A549 (cell line): ENCODE results near the gene KCNN2.

Source experiments
- EP300 ChIP-seq, 2 experiments: fragments of >200 bp; sonication (Bioruptor Twin); formaldehyde crosslinking; IDR thresholded peaks; 2 replicates in 1 of 2; 3 replicates in 1 of 2; pipeline ENCODE4 v1.6.1; 2016 to 2017
- ESRRA ChIP-seq: fragments of 150-350 bp; IDR thresholded peaks from 2 replicates; pipeline ENCODE4 v1.6.1; 2014; ENCODE audit warnings: mild to moderate bottlenecking, low read length, borderline replicate concordance
- GATA3 ChIP-seq: IDR thresholded peaks from 2 replicates; pipeline ENCODE4 v1.6.1; 2012; ENCODE audit warnings: borderline replicate concordance
- HDAC2 ChIP-seq: fragments of 200-600 bp; sonication (generic); IDR thresholded peaks from 2 replicates; pipeline ENCODE4 v1.6.1; 2016
- NFE2L2 ChIP-seq: fragments of 150-350 bp; conservative IDR thresholded peaks from 2 replicates; pipeline ENCODE4 v1.6.1; 2014; ENCODE audit warnings: low read length
- POLR2AphosphoS2 ChIP-seq: conservative IDR thresholded peaks from 2 replicates; pipeline ENCODE4 v1.6.1; 2012; ENCODE audit warnings: low read length, improper control_type of control experiment, inconsistent platforms
- RNF2 ChIP-seq: fragments of 200-600 bp; sonication (generic); IDR thresholded peaks from 2 replicates; pipeline ENCODE4 v1.6.1; 2016; ENCODE audit warnings: low read depth, mild to moderate bottlenecking, antibody characterized with exemption, moderate library complexity, borderline replicate concordance
- SMC3 ChIP-seq: fragments of >200 bp; sonication (Bioruptor Twin); formaldehyde crosslinking; IDR thresholded peaks from 3 replicates; pipeline ENCODE4 v1.6.1; 2018; ENCODE audit warnings: inconsistent platforms
- SREBF2 ChIP-seq: fragments of 450-650 bp; IDR thresholded peaks from 2 replicates; pipeline ENCODE4 v1.6.1; 2014; ENCODE audit warnings: mild to moderate bottlenecking, moderate library complexity
- TF ChIP-seq, protein P1 (sequence below): fragments of >200 bp; sonication (Bioruptor Twin); formaldehyde crosslinking; IDR thresholded peaks from 3 replicates; pipeline ENCODE4 v1.5.1; 2016
- TF ChIP-seq, protein P2 (sequence below): IDR thresholded peaks from 2 replicates; pipeline ENCODE4 v1.6.1; 2012
- TF ChIP-seq, protein P3 (sequence below): IDR thresholded peaks from 2 replicates; pipeline ENCODE4 v1.6.1; 2012
- TF ChIP-seq, protein P4 (sequence below): fragments of 450-650 bp; IDR thresholded peaks from 2 replicates; pipeline ENCODE4 v1.6.1; 2014; ENCODE audit warnings: antibody characterized with exemption

DNA sequence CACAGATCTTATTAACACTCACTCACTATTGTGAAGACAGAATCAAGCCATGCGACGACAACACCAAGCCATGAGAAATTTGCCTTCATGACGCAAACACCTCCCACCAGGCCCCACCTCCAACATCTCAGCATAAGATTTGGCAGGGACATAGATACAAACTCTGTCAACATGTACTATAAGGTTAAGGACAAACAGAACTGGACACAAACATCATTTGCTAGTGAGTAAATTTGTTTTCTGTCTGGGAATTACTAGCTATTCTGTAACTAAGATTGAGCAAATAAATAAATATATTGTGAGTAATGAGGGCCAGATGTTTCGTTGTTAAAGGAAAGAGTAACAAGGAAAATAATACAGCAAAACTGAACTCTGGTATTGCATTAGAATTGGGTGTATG, 15.7 kb upstream of the KCNN2 start:
- TF ChIP-seq, protein P1, sequence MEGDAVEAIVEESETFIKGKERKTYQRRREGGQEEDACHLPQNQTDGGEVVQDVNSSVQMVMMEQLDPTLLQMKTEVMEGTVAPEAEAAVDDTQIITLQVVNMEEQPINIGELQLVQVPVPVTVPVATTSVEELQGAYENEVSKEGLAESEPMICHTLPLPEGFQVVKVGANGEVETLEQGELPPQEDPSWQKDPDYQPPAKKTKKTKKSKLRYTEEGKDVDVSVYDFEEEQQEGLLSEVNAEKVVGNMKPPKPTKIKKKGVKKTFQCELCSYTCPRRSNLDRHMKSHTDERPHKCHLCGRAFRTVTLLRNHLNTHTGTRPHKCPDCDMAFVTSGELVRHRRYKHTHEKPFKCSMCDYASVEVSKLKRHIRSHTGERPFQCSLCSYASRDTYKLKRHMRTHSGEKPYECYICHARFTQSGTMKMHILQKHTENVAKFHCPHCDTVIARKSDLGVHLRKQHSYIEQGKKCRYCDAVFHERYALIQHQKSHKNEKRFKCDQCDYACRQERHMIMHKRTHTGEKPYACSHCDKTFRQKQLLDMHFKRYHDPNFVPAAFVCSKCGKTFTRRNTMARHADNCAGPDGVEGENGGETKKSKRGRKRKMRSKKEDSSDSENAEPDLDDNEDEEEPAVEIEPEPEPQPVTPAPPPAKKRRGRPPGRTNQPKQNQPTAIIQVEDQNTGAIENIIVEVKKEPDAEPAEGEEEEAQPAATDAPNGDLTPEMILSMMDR: no peak
- TF ChIP-seq, protein P2, sequence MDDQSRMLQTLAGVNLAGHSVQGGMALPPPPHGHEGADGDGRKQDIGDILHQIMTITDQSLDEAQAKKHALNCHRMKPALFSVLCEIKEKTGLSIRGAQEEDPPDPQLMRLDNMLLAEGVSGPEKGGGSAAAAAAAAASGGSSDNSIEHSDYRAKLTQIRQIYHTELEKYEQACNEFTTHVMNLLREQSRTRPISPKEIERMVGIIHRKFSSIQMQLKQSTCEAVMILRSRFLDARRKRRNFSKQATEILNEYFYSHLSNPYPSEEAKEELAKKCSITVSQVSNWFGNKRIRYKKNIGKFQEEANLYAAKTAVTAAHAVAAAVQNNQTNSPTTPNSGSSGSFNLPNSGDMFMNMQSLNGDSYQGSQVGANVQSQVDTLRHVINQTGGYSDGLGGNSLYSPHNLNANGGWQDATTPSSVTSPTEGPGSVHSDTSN: no peak
- TF ChIP-seq RNF2 (no peak), GATA3 (no peak), NFE2L2 (no peak), ESRRA (no peak), POLR2AphosphoS2 (no peak), SMC3 (no peak), EP300 (IDR thresholded peaks at IDR 0.05) (no peak), SREBF2 (no peak), HDAC2 (no peak)
- TF ChIP-seq, protein P3, sequence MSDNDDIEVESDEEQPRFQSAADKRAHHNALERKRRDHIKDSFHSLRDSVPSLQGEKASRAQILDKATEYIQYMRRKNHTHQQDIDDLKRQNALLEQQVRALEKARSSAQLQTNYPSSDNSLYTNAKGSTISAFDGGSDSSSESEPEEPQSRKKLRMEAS: no peak
- TF ChIP-seq, protein P4, sequence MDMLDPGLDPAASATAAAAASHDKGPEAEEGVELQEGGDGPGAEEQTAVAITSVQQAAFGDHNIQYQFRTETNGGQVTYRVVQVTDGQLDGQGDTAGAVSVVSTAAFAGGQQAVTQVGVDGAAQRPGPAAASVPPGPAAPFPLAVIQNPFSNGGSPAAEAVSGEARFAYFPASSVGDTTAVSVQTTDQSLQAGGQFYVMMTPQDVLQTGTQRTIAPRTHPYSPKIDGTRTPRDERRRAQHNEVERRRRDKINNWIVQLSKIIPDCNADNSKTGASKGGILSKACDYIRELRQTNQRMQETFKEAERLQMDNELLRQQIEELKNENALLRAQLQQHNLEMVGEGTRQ: no peak
